HuH-7.5 (cell line): Measurements from ENCODE around the gene TRIM14.

Experiments used
- DNase-seq: peaks from one replicate; pipeline ENCODE4 v3.0.0; 2011; ENCODE audit warnings: low spot score

Gene TRIM14

GRCh38 chr9:98118640-98119601, at the start of gene TRIM14:
Gene TRIM14 (minus strand): TSS chr9:98119222. CDS start chr9:98119188, 34 bp downstream.
- peak; percentile 83 for DNase-seq

GRCh38 chr9:98168153-98168780, 49.2 kb upstream of the TRIM14 start:
- no peak for DNase-seq

GRCh38 chr9:98164912-98165311, 45.9 kb upstream of the TRIM14 start:
- no peak for DNase-seq

- DNase-seq = no peak
Observed at GRCh38 chr9:98162613-98163012, 43.6 kb upstream of the TRIM14 start.

GRCh38 chr9:98161851-98162250, 42.8 kb upstream of the TRIM14 start:
- no peak for DNase-seq

GRCh38 chr9:98159790-98160189, 40.8 kb upstream of the TRIM14 start:
- DNase-seq = no peak

GRCh38 chr9:98159301-98159700, 40.3 kb upstream of the TRIM14 start:
- no peak for DNase-seq

- peak; percentile 65 for DNase-seq
Observed at GRCh38 chr9:98158071-98158831, 39.2 kb upstream of the TRIM14 start.

GRCh38 chr9:98157372-98157771, 38.4 kb upstream of the TRIM14 start:
- no peak for DNase-seq

- DNase-seq = no peak
Observed at GRCh38 chr9:98154678-98155077, 35.7 kb upstream of the TRIM14 start.

GRCh38 chr9:98152526-98152925, 33.5 kb upstream of the TRIM14 start:
- DNase-seq = no peak

- DNase-seq = no peak
Observed at GRCh38 chr9:98150721-98151120, 31.7 kb upstream of the TRIM14 start.

GRCh38 chr9:98150164-98150563, 31.1 kb upstream of the TRIM14 start:
- DNase-seq = no peak

GRCh38 chr9:98149422-98149821, 30.4 kb upstream of the TRIM14 start:
- no peak for DNase-seq

GRCh38 chr9:98148486-98148885, 29.5 kb upstream of the TRIM14 start:
- no peak for DNase-seq

GRCh38 chr9:98147582-98147981, 28.6 kb upstream of the TRIM14 start:
- no peak for DNase-seq

GRCh38 chr9:98146101-98146991, 27.3 kb upstream of the TRIM14 start:
- peak; percentile 98 for DNase-seq

- no peak for DNase-seq
Observed at GRCh38 chr9:98144631-98145030, 25.6 kb upstream of the TRIM14 start.

- DNase-seq = no peak
Observed at GRCh38 chr9:98144076-98144475, 25.1 kb upstream of the TRIM14 start.

- DNase-seq = no peak
Observed at GRCh38 chr9:98142925-98143481, 24.0 kb upstream of the TRIM14 start.
